Mesothelial cell of epicardium (in vitro differentiated cells): ENCODE results near the gene FGF21. TPM values are rescaled to one million over a fixed set of nuclear protein-coding genes. Genes with fewer than 3 reads are reported as not detected.
"Not testable (repeated sequence)": the region's sequence is repeated elsewhere in the genome, so short reads cannot be mapped to it uniquely, and the experiment has no call there.

ENCODE experiments used
- DNase-seq, 2 experiments: peaks; one replicate each; pipeline ENCODE4 v3.0.0; 2021; ENCODE audit warnings: low spot score in 2 of 2; ENCODE audit not compliant: unreplicated experiment in 2 of 2
- H3K27ac Mint-ChIP-seq: 2 replicates; pipeline ENCODE4 v1.8.0; 2021; ENCODE audit warnings: mixed read lengths
- H3K27me3 Mint-ChIP-seq: 2 replicates; pipeline ENCODE4 v1.8.0; 2021; ENCODE audit warnings: low read depth, mixed read lengths
- H3K36me3 Mint-ChIP-seq: 2 replicates; pipeline ENCODE4 v1.8.0; 2021; ENCODE audit warnings: mixed read lengths
- H3K4me1 Mint-ChIP-seq: 2 replicates; pipeline ENCODE4 v1.8.0; 2021; ENCODE audit warnings: mixed read lengths
- H3K4me3 Mint-ChIP-seq: 2 replicates; pipeline ENCODE4 v1.8.0; 2021; ENCODE audit warnings: mild to moderate bottlenecking, moderate library complexity, mixed read lengths
- H3K9me3 Mint-ChIP-seq: 2 replicates; pipeline ENCODE4 v1.8.0; 2021; ENCODE audit warnings: mixed read lengths
- total RNA-seq: library from RNA; stranded (reverse); gene quantifications from 3 replicates; pipeline ENCODE4 v1.2.1, GENCODE V29; 2021
- TF ChIP-seq, protein P1 (sequence below): fragments of 200-600 bp; sonication (generic); IDR thresholded peaks from one replicate; pipeline ENCODE4 v1.5.0; 2021; ENCODE audit warnings: antibody characterized with exemption; ENCODE audit not compliant: unreplicated experiment

The FGF21 gene
- total RNA-seq, 1 donor from 2014 or later, result not detected

- DNase-seq, result no peak
- Mint-ChIP-seq H3K27me3 (no peaks in the 10 kb centered on the region), H3K4me1 (peaks cover 40% of the 10 kb centered on the region), H3K27ac (peak overlapping the region; percentile 97), H3K9me3 (peaks cover 4% of the 10 kb centered on the region), H3K4me3 (peak overlapping the region; percentile 90), H3K36me3 (peaks cover 9% of the 10 kb centered on the region)
- TF ChIP-seq, protein P1, sequence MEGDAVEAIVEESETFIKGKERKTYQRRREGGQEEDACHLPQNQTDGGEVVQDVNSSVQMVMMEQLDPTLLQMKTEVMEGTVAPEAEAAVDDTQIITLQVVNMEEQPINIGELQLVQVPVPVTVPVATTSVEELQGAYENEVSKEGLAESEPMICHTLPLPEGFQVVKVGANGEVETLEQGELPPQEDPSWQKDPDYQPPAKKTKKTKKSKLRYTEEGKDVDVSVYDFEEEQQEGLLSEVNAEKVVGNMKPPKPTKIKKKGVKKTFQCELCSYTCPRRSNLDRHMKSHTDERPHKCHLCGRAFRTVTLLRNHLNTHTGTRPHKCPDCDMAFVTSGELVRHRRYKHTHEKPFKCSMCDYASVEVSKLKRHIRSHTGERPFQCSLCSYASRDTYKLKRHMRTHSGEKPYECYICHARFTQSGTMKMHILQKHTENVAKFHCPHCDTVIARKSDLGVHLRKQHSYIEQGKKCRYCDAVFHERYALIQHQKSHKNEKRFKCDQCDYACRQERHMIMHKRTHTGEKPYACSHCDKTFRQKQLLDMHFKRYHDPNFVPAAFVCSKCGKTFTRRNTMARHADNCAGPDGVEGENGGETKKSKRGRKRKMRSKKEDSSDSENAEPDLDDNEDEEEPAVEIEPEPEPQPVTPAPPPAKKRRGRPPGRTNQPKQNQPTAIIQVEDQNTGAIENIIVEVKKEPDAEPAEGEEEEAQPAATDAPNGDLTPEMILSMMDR, result no peak
Observed at GRCh38 chr19:48714759-48715675, 40.3 kb upstream of the FGF21 start.

- no peak for DNase-seq
- Mint-ChIP-seq H3K4me1 (peaks cover 47% of the 10 kb centered on the region), H3K9me3 (peaks cover 4% of the 10 kb centered on the region), H3K27me3 (no peaks in the 10 kb centered on the region), H3K4me3 (peak overlapping the region; percentile 90), H3K27ac (peak overlapping the region; percentile 97), H3K36me3 (peaks cover 9% of the 10 kb centered on the region)
- TF ChIP-seq, protein P1, result no peak
Observed at GRCh38 chr19:48715681-48716171, 39.6 kb upstream of the FGF21 start.

GRCh38 chr19:48716562-48717291, 38.6 kb upstream of the FGF21 start:
- Mint-ChIP-seq H3K36me3 (peaks cover 3% of the 10 kb centered on the region), H3K9me3 (no peaks in the 10 kb centered on the region), H3K27me3 (no peaks in the 10 kb centered on the region), H3K4me3 (peak overlapping the region; percentile 49), H3K27ac (peak overlapping the region; percentile 97), H3K4me1 (peaks cover 49% of the 10 kb centered on the region)
- TF ChIP-seq, protein P1, result no peak
- DNase-seq, result peak in 1 of 2 experiments; percentile 60

- not testable (repeated sequence) for H3K27me3 Mint-ChIP-seq, DNase-seq, H3K27ac Mint-ChIP-seq, H3K36me3 Mint-ChIP-seq, H3K9me3 Mint-ChIP-seq, H3K4me3 Mint-ChIP-seq
- H3K4me1 Mint-ChIP-seq, result peaks cover 44% of the 10 kb centered on the region
Observed at GRCh38 chr19:48718106-48718505, 37.2 kb upstream of the FGF21 start.

DNA sequence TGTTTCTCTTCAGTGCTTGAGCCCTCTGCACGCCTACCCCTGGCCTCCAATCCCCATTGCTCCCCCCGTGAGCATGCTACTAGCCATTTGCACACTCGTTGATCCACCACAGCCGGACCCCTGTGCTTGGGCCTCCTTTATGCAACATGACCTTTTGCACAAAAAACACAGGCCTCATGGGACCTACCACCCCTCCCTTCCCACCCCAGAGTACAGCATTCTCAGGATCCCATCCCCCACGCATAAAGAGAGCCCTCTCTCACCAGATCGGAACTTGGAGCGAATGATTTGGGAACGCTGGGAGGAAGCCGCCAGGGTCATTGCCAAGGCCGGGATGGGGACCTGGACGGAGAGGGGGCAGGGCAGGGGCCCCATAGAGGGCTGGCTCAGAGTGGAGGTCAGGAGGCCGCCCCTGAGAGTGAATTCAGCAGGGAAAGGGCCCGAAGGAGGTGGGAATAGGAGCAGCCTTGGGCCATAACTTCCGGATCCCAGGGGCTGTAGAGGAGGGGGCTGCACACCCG, 36.6 kb upstream of the FGF21 start:
- TF ChIP-seq, protein P1, result no peak
- DNase-seq, result no peak
- H3K9me3 Mint-ChIP-seq, result no peaks in the 10 kb centered on the region
- H3K27ac Mint-ChIP-seq, result peak overlapping the region; percentile 66
- peaks cover 42% of the 10 kb centered on the region for H3K4me1 Mint-ChIP-seq
- no peaks in the 10 kb centered on the region for H3K27me3 Mint-ChIP-seq
- H3K36me3 Mint-ChIP-seq, result no peaks in the 10 kb centered on the region
- H3K4me3 Mint-ChIP-seq, result peak overlapping the region; percentile 22
